Hematopoietic multipotent progenitor cell treated with erythropoietin and hydrocortisone succinate and interleukin-3 and kit ligand, for 17 days (in vitro differentiated cells): ENCODE data around the gene ADISSP.

ENCODE experiments used
- DNase-seq: peaks from one replicate; pipeline ENCODE4 v3.0.0-alpha.2; 2015; ENCODE audit warnings: low spot score

Gene ADISSP

DNA sequence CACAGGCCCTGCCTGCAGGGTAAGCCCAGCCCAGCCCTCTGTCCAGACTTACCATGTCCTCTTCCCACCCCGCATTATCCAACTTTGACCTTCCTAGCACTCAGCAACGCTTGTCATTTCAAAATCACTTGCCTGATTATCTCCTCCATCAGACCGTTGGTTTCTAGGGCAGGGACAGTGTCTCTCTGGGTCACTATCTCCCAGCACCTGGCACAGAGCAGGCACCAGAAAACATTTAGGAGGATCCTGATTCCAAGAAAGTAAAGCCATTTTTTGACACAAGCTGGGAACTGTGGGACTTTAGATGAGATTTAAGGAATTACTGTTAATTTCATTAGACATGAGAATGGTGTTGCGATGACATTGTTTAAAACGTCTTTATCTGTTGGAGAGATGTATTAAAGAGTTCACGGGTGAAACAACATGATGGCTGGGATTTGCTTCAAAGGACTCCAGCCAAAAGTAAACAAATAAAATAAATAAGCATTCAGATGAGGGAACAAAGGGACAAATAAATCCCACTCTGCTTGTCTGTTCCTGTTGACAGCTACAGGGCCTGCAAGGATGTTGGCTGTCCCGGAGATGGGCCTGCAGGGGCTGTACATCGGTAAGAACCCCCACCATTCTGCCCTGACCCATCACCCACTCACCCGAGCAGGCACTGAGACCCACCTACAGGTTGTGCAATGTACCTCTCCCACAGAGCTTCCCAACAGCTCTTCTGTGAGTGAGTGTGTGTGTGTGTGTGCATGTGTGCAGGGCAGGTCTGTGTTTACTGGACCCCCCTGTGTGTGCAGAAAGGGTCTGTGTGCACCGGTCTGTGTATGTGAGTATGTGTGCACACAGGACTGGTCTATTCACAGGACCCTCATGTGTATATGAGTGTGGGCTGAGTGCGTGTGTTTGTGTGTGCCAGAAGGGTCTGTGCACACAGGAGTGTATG is 29.2 kb downstream of the ADISSP start:
- DNase-seq = no peak

DNA sequence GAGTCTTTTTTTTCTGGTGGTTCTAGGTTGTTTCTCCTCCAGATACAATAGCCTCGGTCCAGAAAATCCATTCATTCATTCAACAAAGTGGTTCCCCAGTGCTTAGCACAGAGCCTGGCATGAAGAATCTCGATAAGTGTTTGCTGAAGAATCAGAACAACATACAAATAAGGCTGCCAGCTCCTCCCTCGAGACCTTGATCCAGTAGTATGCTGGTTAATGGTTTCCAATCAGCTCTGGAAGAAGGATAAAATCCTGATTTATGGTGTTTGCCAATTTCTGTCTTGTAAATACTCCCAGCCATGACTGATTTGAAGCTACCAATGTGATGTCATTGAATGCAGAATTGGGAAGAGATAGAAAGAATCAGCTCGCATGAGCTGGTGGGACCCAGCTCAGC is 31.8 kb downstream of the ADISSP start:
- no peak for DNase-seq

- no peak for DNase-seq
Observed at GRCh38 chr20:3734111-3734843, 33.3 kb downstream of the ADISSP start.

- DNase-seq = no peak
Observed at GRCh38 chr20:3733119-3733995, 34.2 kb downstream of the ADISSP start.

DNA sequence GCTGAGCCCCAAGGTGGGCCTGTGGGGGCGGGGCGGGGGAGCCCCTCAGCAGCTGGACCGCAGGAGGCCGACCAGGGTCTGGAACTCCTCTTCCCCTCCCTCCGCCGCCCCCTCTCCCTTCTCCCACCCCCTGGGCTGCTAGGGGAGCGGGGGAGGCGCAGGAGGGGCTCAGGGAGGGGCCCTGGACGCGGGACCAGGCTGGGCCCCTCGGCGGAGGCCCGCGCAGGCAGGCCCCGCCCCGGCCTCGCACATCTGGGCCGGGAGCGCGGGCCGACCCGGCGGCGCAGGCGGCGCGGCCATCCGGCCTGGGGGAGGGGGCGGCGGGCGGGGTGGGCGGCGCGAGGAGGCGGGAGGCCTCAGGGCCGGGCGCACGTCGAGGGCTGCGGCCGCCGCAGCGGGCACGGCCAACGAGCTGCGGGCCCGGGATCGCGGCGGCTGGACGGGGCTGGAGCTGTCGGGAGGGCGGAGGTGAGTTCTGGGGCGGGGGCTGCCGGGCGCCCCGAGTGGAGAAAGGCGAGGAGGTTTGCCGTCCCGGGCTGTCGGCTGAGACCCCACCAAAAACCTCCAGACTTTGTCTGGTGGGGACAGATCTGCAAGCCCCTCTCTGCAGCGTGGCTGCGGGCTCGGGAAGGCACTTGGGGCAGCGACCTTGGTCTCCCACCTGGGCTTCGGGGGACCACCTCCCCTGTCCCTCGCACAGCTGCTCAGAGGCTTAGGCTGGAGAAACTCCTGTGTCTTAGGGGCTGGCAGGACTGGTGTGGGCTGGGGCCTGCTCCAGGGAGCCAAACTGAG is 35.0 kb downstream of the ADISSP start, which contains the start of gene HSPA12B:
TSS of gene HSPA12B (plus strand) at position 359 of the 792 bp plus-strand sequence. CDS start 5,990 bp downstream, outside the sequence.
- DNase-seq = no peak

GRCh38 chr20:3731944-3732326 is 35.6 kb downstream of the ADISSP start:
- no peak for DNase-seq

GRCh38 chr20:3730803-3731672 is 36.5 kb downstream of the ADISSP start:
- no peak for DNase-seq

DNA sequence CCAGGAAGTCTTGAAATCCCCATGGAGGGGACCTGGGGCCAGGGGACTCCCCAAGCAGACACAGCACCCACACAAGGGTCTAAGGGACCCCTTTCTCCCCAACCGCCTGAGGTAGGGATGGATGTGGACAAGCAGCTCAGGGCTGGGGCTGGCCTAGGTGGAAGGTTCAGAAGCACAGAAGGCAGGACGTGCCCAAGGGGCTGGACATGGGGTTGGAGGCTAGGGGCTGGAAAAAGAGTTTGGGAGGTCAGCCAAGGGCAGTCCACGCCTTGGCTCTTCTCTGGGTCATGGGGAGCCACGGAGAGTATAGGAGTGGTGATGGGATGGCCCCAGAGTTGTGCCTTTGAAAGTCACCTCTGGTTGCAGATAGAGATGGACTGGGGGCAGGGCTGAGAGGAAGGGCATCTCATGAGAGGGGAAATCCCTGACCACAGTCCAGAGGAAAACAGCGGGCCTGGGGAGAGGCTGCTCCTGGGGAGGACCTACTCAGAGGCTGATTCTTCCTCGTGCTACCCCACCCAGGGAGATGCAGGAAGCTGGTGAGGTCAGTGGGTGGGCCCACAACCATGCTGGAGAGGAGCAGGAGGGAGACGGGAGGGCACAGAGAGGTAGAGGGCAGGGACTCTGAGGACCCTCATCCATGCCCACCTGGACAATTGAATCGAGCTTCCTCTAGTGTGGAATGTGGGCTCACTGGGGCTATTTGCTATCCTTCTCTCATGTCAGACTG is 37.6 kb downstream of the ADISSP start:
- DNase-seq = no peak

- DNase-seq = no peak
Observed at GRCh38 chr20:3729378-3729777, 38.2 kb downstream of the ADISSP start.

GRCh38 chr20:3728876-3729275 is 38.7 kb downstream of the ADISSP start:
- no peak for DNase-seq

DNA sequence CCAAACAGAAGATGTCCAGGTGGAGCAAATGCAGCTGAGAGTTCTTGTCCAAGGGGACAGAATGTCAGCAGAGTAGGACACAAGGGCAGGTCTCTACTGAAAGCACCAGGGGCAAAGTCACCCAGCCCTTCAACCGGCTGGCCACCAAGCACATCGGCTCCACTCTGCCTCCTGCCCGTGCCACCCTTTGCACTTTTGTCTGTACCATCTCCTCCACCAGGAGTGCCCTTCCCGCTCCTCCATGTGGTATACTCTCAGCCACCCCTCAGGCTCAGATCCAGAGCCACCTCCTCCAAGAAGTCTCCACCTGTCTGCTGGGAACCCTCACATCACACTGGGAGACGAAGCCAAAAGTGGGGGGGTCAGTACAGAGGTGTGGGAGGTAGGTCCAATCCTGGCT is 39.2 kb downstream of the ADISSP start:
- no peak for DNase-seq

DNA sequence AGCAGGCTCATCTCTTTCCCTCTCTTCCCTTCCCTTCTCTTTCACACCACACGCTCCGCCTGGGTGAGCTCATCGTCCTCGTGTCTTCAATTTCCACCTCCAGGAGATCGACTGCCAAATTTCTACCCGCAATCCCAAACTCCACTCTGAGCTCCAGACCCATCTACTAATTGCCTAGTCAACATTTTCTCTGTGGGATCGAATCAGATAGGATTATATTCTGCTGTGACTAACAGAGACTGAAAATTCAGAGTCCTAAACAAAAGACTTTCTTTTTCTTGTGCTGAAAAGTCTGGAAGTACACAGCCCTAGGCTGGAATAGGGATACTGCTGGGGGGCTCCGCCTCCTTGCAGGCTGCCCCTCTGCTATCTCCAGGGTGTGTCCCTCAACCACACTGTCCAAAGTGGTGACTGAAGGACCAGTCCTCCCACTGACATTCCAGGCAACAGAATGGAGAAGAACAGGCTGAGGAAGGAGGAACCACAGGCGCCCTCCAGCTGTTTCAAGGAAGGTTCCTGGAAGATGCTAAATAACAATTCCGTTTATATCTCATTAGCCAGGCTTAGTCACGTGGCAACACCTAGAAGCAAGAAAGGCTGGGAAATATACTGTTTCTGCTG is 40.0 kb downstream of the ADISSP start:
- no peak for DNase-seq

DNA sequence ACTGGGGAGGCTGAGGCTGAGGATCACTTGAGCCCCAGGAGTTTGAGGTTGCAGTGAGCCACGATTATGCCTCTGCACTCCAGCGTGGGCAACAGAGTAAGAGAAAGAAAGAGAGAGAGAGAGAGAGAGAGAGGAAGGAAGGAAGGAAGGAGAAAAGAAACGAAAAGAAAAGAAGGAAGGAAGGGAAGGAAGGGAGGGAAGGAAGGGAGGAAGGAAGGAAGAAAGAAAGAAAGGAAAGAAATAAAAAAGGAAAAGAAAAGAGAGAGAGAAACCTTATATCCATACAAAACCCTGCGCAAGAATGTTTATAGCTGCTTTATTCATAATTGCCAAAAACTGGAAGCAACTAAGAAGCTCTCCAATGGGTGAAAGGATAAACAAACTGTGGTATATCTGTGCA is 43.2 kb downstream of the ADISSP start:
- no peak for DNase-seq

DNA sequence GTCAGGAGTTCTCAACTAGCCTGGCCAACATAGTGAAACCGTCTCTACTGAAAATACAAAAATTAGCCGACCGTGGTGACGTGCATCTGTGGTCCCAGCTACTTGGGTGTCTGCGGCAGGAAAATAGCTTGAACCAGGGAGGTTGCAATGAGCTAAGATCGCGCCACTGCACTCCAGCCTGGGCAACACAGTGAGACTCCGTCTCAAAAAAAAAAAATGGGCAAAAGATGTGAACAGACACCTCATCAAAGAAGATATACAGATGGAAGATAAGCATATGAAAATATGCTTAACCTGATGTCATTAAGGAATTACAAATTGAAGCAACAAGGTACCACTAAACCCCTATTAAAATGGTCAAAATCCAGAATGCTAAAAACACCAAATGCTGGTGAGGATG is 44.3 kb downstream of the ADISSP start:
- no peak for DNase-seq

DNA sequence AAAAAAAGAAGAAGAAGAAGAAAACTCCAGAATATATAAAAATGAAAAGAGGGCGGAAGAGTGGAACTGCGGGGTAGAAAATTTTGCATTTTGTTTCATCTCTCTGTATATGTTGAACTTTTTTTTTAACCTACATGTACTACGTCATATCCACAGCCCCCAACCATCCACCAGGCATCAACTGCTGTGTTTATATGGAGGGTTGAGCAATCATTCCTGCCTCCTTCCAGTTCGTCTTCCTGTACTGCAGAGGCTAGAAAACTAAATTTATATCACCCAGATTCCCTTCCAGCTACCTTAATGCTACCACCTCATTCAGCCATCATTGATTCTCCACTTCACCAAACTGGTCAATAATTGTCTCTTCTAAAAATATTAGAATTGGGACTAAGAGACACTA is 45.6 kb downstream of the ADISSP start:
- no peak for DNase-seq

DNA sequence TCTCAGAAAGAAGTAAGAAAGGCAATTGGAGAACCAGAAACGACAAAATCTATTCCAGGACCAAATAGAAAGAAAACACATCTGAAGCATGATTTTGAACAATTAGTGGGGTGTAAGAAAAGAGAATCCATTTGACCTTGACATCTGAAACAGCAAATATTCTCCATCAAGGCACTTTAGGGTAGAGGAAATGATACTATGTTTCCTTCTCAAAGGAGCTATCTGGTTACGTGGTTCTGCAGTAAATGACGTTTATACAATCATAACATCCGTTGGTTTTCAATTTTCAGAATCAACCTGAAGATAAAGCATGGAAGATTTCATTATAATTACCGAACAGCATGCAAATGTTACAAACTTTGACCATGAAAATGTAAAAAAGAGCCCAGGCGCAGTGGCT is 46.9 kb downstream of the ADISSP start:
- DNase-seq = no peak

GRCh38 chr20:3720068-3720467 is 47.5 kb downstream of the ADISSP start:
- no peak for DNase-seq

DNA sequence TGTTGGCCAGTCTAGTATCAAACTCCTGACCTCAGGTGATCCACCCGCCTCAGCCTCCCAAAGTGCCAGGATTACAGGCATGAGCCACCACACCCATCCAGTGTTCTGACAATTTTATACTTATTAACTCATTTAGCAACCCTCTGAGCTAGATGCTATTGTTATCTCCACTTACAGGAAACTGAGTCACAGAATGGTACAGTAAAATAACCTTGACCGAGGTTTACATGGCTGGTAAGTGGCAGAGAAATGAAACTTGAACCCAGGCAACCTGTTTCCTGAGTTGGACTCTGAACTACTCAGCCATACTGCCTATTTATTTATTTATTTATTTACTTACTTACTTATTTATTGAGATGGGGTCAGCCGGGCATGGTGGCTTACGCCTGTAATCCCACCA is 48.5 kb downstream of the ADISSP start:
- DNase-seq = no peak

- no peak for DNase-seq
Observed at GRCh38 chr20:3716195-3716834, 51.2 kb downstream of the ADISSP start.
